GM12878 (cell line): ENCODE results near the gene SLC37A2. TPM values are rescaled to one million over a fixed set of nuclear protein-coding genes. Genes with fewer than 3 reads are reported as not detected.

Source experiments
- ATAC-seq: fragments of 200-7000 bp; cut with Tn5 transposase; 3 replicates; pipeline ENCODE4 v1.9.1; 2020; ENCODE audit warnings: mild to moderate bottlenecking, moderate library complexity
- BruUV-seq: library from RNA; stranded (reverse); fragments of 400-500 nt; replicated peaks from 2 replicates; lab custom pipeline; 2021; lab: Mats Ljungman, UMichigan
- CTCF ChIA-PET: fragments of 300-600 bp; sonication (Branson Sonifier 250); formaldehyde crosslinking; extraction: SDS; loops from one replicate; lab custom pipeline; 2021; ENCODE audit warnings: inconsistent platforms; lab: Yijun Ruan, JAX
- POLR2A ChIA-PET: fragments of 350-600 bp; formaldehyde crosslinking; extraction: SDS; loops from one replicate; lab custom pipeline; 2021; ENCODE audit warnings: inconsistent platforms; lab: Charles Lee
- RAD21 ChIA-PET: fragments of 300-600 bp; sonication (Branson Sonifier 250); formaldehyde crosslinking; loops from one replicate; lab custom pipeline; 2023; ENCODE audit warnings: antibody characterized with exemption; ENCODE audit not compliant: unreplicated experiment; lab: Charles Lee
- SMC1A ChIA-PET: fragments of 300-600 bp; sonication (Branson Sonifier 250); formaldehyde crosslinking; loops from one replicate; lab custom pipeline; 2023; ENCODE audit not compliant: unreplicated experiment, uncharacterized antibody; lab: Charles Lee
- DNase-seq: peaks from one replicate; pipeline ENCODE4 v3.0.0-alpha.2; 2011; ENCODE audit warnings: low read depth, low spot score
- FAIRE-seq: peaks from 3 replicates; lab custom pipeline; 2011; peaks lifted over from hg19 to GRCh38; lab: Jason Lieb, UNC
- H2AFZ ChIP-seq: 2 replicates; pipeline ENCODE4 v1.6.0; 2011; ENCODE audit warnings: low read depth, low read length, control low read depth; ENCODE audit not compliant: control insufficient read depth
- H3K27ac ChIP-seq: 2 replicates; pipeline ENCODE4 v1.5.1; 2011; ENCODE audit warnings: control low read depth; ENCODE audit not compliant: control insufficient read depth, insufficient read depth
- H3K27me3 ChIP-seq, 2 experiments: replicated peaks in 1 of 2; 2 replicates each; pipeline versions ENCODE4 v1.6.0 to v1.6.1; 2011; ENCODE audit warnings: low read length in 1 of 2; ENCODE audit not compliant: control insufficient read depth in 2 of 2, insufficient read depth in 2 of 2
- H3K36me3 ChIP-seq, 2 experiments: 2 replicates each; pipeline ENCODE4 v1.5.1; 2011; ENCODE audit warnings: low read length in 1 of 2; ENCODE audit not compliant: control insufficient read depth in 2 of 2, insufficient read depth in 2 of 2
- H3K4me1 ChIP-seq: 2 replicates; pipeline ENCODE4 v1.6.1; 2011; ENCODE audit warnings: mild to moderate bottlenecking, low read length, moderate library complexity, mixed read lengths; ENCODE audit not compliant: control insufficient read depth, insufficient read depth
- H3K4me2 ChIP-seq: 2 replicates; pipeline ENCODE4 v1.6.0; 2011; ENCODE audit warnings: control low read depth; ENCODE audit not compliant: control insufficient read depth, insufficient read depth
- H3K4me3 ChIP-seq: fragments of 200-600 bp; sonication (generic); 2 replicates; pipeline ENCODE4 v1.5.1; 2016
- H3K79me2 ChIP-seq: 2 replicates; pipeline ENCODE4 v1.6.0; 2011; ENCODE audit warnings: low read length; ENCODE audit not compliant: control insufficient read depth, insufficient read depth
- H3K9ac ChIP-seq: 2 replicates; pipeline ENCODE4 v1.8.0; 2011; ENCODE audit warnings: low read length, control low read depth, mixed read lengths; ENCODE audit not compliant: control insufficient read depth, insufficient read depth
- H3K9me3 ChIP-seq: replicated peaks from 3 replicates; pipeline ENCODE4 v1.5.1; 2011; ENCODE audit warnings: mild to moderate bottlenecking, low read length; ENCODE audit not compliant: control insufficient read depth, insufficient read depth
- H4K20me1 ChIP-seq: 2 replicates; pipeline ENCODE4 v1.6.0; 2011; ENCODE audit not compliant: control insufficient read depth, insufficient read depth
- BCL3 ChIP-seq: IDR thresholded peaks from 2 replicates; pipeline ENCODE4 v1.6.1; 2011; ENCODE audit warnings: borderline replicate concordance, low read depth, mild to moderate bottlenecking, moderate library complexity, low read length; ENCODE audit not compliant: insufficient read depth, poor library complexity, severe bottlenecking
- BHLHE40 ChIP-seq, 2 experiments: fragments of 450-650 bp in 1 of 2; IDR thresholded peaks; 2 replicates each; pipeline ENCODE4 v1.6.1; 2011 to 2017; ENCODE audit warnings: low read depth in 2 of 2, borderline replicate concordance in 1 of 2, improper control_type of control experiment in 1 of 2, low read length in 1 of 2, mild to moderate bottlenecking in 1 of 2
- CBFB ChIP-seq: IDR thresholded peaks from 2 replicates; pipeline ENCODE4 v1.6.1; 2016; ENCODE audit warnings: antibody characterized with exemption, low read depth
- CUX1 ChIP-seq: IDR thresholded peaks from 2 replicates; pipeline ENCODE4 v1.6.1; 2012; ENCODE audit warnings: improper control_type of control experiment, low read depth, low read length; ENCODE audit not compliant: insufficient replicate concordance
- GABPA ChIP-seq: IDR thresholded peaks from 2 replicates; pipeline ENCODE4 v1.6.1; 2014; ENCODE audit warnings: antibody characterized with exemption, low read depth, mild to moderate bottlenecking, inconsistent platforms
- HCFC1 ChIP-seq: fragments of 150-350 bp; IDR thresholded peaks from 2 replicates; pipeline ENCODE4 v1.6.1; 2014; ENCODE audit warnings: low read length
- KAT2A ChIP-seq: conservative IDR thresholded peaks from 2 replicates; pipeline ENCODE4 v1.6.1; 2011; ENCODE audit warnings: low read depth, low read length; ENCODE audit not compliant: control insufficient read depth
- KLF5 ChIP-seq: fragments of 450-650 bp; IDR thresholded peaks from 2 replicates; pipeline ENCODE4 v1.6.1; 2014; ENCODE audit warnings: mild to moderate bottlenecking; ENCODE audit not compliant: partially characterized antibody
- MEF2B ChIP-seq: fragments of 450-650 bp; IDR thresholded peaks from 2 replicates; pipeline ENCODE4 v1.6.1; 2018; ENCODE audit warnings: mild to moderate bottlenecking, moderate library complexity; ENCODE audit not compliant: partially characterized antibody, poor library complexity, severe bottlenecking
- MXI1 ChIP-seq: fragments of 150-350 bp; IDR thresholded peaks from 2 replicates; pipeline ENCODE4 v1.6.1; 2011; ENCODE audit warnings: low read depth, mild to moderate bottlenecking, inconsistent platforms, low read length, improper control_type of control experiment
- PAX5 ChIP-seq: IDR thresholded peaks from 2 replicates; pipeline ENCODE4 v1.6.1; 2011; ENCODE audit warnings: low read depth, low read length, borderline replicate concordance
- ZNF687 ChIP-seq: fragments of 450-650 bp; IDR thresholded peaks from 2 replicates; pipeline ENCODE4 v1.6.1; 2017; ENCODE audit warnings: mild to moderate bottlenecking, moderate library complexity
- WGBS: methylation state at CpG from one replicate; pipeline ENCODE4 v1.1.6; 2016; ENCODE audit warnings: low lambda C conversion rate; ENCODE audit not compliant: insufficient replicate concordance, insufficient coverage; ENCODE audit errors: missing lambda C conversion rate; 5-methylcytosine and 5-hydroxymethylcytosine counted together
- in situ Hi-C: fragments of 300-500 bp; cut with MboI; formaldehyde crosslinking; loops from 9 replicates; pipeline ENCODE4 v1.14.3; 2018; ENCODE audit warnings: mixed read lengths
- intact Hi-C: fragments of 100-400 bp; cut with micrococcal nuclease; formaldehyde crosslinking; loops from one replicate; pipeline ENCODE4 v1.14.2; 2022; ENCODE audit not compliant: unreplicated experiment
- polyA plus RNA-seq, 11 experiments: library from polyadenylated mRNA; depleted of rRNA in 4 of 11; unstranded in 6 of 11; stranded (reverse) in 5 of 11; fragments of >200 nt; fragmentation: Nextera tagmentation in 4 of 11; fragmentation: Illumina TruSeq in 1 of 11; extraction: Ambion mirVana in 4 of 11; extraction: Trizol in 1 of 11; gene quantifications; 1 replicate in 1 of 11; 2 replicates in 10 of 11; pipeline versions ENCODE4 v1.2.1 to v1.2.3, GENCODE V29; 2011 to 2016; ENCODE audit warnings: inconsistent platforms in 2 of 11, missing spikeins in 2 of 11, low read depth in 1 of 11
- total RNA-seq, 4 experiments: library from RNA; depleted of rRNA in 3 of 4; stranded (reverse); fragments of >200 nt in 3 of 4; fragmentation: Illumina TruSeq in 1 of 4; extraction: Trizol in 1 of 4; gene quantifications; 2 replicates each; pipeline versions ENCODE4 v1.2.1 to v1.2.3, GENCODE V29; 2013 to 2021

Gene SLC37A2
- total and polyA plus RNA-seq, 10 of the 15 experiments (the other 5 are each of a cell fraction or from before 2014, with no cell fraction given) = 0.26 to 9.8 (median 2.0) TPM

GRCh38 chr11:125061281-125061680 lies 1.8 kb upstream of the SLC37A2 start:
- BruUV-seq = no TSS peak
- FAIRE-seq = no peak
- H3K36me3 ChIP-seq = no peaks in the 10 kb centered on the region
- 82% methylated on average over 4 of the region's 4 CpGs for WGBS
- H3K4me3 ChIP-seq = no peak overlapping the region
- DNase-seq = no peak
- no peak overlapping the region for H3K4me2 ChIP-seq
- no peak overlapping the region for H2AFZ ChIP-seq
- in situ Hi-C loops = no loop called here
- ChIA-PET RAD21 (interaction anchor here (1.5 kb wide), 1 partner anchor 48 kb away, joined by 3 read pairs; no protein-coding TSS in a partner anchor), CTCF (interaction anchor here (0.6 to 1.5 kb wide), 2 partner anchors 10 to 14 kb away, joined by 4 read pairs; no protein-coding TSS in a partner anchor), POLR2A (interaction anchor here (0.9 kb wide), 1 partner anchor 10 kb away, joined by 3 read pairs; no protein-coding TSS in a partner anchor), SMC1A (interaction anchor here (1.0 to 1.6 kb wide), 3 partner anchors 9 to 95 kb away, joined by 3 to 5 read pairs (median 3); no protein-coding TSS in a partner anchor)
- H3K9me3 ChIP-seq = no peaks in the 10 kb centered on the region
- intact Hi-C loops = loop anchor here (5.0 kb wide), 1 partner anchor 81 kb away; no protein-coding TSS in a partner anchor
- H3K4me1 ChIP-seq = peaks cover 4% of the 10 kb centered on the region; the same call in 1 of the 2 replicates
- H3K79me2 ChIP-seq = no peaks in the 10 kb centered on the region
- H3K27ac ChIP-seq = no peak overlapping the region
- H3K27me3 ChIP-seq = no peaks in the 10 kb centered on the region; a peak in 1 of 4 replicates
- no peaks in the 10 kb centered on the region for H4K20me1 ChIP-seq
- ATAC-seq = no peak
- no peak overlapping the region for H3K9ac ChIP-seq
- TF ChIP-seq BCL3 (no peak), MEF2B (no peak), CBFB (no peak), ZNF687 (no peak), CUX1 (no peak), BHLHE40 (IDR thresholded peaks at IDR 0.05; ENCODE audit: borderline replicate concordance in 1 of 2, low read depth in 2 of 2, low read length in 1 of 2) (no peak), PAX5 (no peak), KAT2A (no peak), HCFC1 (no peak), KLF5 (no peak), GABPA (no peak), MXI1 (no peak)
